NCI-H2081 treated with DMSO at 0.1 percent for 48 hours (cell line): ENCODE measurements around the gene PCNX2.
A peak's percentile ranks its signal among the peaks of the same experiment; 100 is the strongest.
"Not testable (repeated sequence)": the region's sequence is repeated elsewhere in the genome, so short reads cannot be mapped to it uniquely, and the experiment has no call there.

ENCODE experiments used
- DNase-seq: peaks from one replicate; lab custom pipeline; 2025; lab: John Stamatoyannopoulos, UW

Gene PCNX2

GRCh38 chr1:233102341-233102740, 193.2 kb downstream of the PCNX2 start:
- DNase-seq: no peak

GRCh38 chr1:233097959-233098580, 197.5 kb downstream of the PCNX2 start:
- DNase-seq: no peak

- no peak for DNase-seq
Measured at GRCh38 chr1:233097546-233097945, 198.0 kb downstream of the PCNX2 start.

GRCh38 chr1:233094691-233095090, 200.8 kb downstream of the PCNX2 start:
- no peak for DNase-seq

- no peak for DNase-seq
Measured at GRCh38 chr1:233094269-233094668, 201.3 kb downstream of the PCNX2 start.

GRCh38 chr1:233090746-233091494, 204.6 kb downstream of the PCNX2 start:
- DNase-seq: no peak

- DNase-seq: no peak
Measured at GRCh38 chr1:233089251-233089650, 206.3 kb downstream of the PCNX2 start.

- DNase-seq: no peak
Measured at GRCh38 chr1:233088613-233089012, 206.9 kb downstream of the PCNX2 start.

- no peak for DNase-seq
Measured at GRCh38 chr1:233086961-233087881, 208.3 kb downstream of the PCNX2 start.

GRCh38 chr1:233085566-233085965, 210.0 kb downstream of the PCNX2 start:
- DNase-seq: no peak

- no peak for DNase-seq
Measured at GRCh38 chr1:233082778-233083550, 212.6 kb downstream of the PCNX2 start.

- DNase-seq: no peak
Measured at GRCh38 chr1:233081735-233082134, 213.8 kb downstream of the PCNX2 start.

- not testable (repeated sequence) for DNase-seq
Measured at GRCh38 chr1:233080827-233081226, 214.7 kb downstream of the PCNX2 start.

- no peak for DNase-seq
Measured at GRCh38 chr1:233080286-233080685, 215.2 kb downstream of the PCNX2 start.

GRCh38 chr1:233079574-233079973, 216.0 kb downstream of the PCNX2 start:
- DNase-seq: no peak

GRCh38 chr1:233078396-233078795, 217.1 kb downstream of the PCNX2 start:
- DNase-seq: no peak

GRCh38 chr1:233075915-233076295, 219.6 kb downstream of the PCNX2 start:
- DNase-seq: no peak

- no peak for DNase-seq
Measured at GRCh38 chr1:233066087-233066486, 229.4 kb downstream of the PCNX2 start.

- no peak for DNase-seq
Measured at GRCh38 chr1:233065685-233066084, 229.8 kb downstream of the PCNX2 start.

GRCh38 chr1:233064988-233065387, 230.5 kb downstream of the PCNX2 start:
- DNase-seq: no peak

GRCh38 chr1:233063462-233063861, 232.1 kb downstream of the PCNX2 start:
- no peak for DNase-seq

- DNase-seq: peak; percentile 53
Measured at GRCh38 chr1:233061265-233061664, 234.3 kb downstream of the PCNX2 start.
